ENCODE measurements around the gene DET1. TPM values are rescaled to one million over a fixed set of nuclear protein-coding genes. Genes with fewer than 3 reads are reported as not detected.
"Not testable (repeated sequence)": the region's sequence is repeated elsewhere in the genome, so short reads cannot be mapped to it uniquely, and the experiment has no call there.

DET1 gene
- total RNA-seq, 1 experiment from 2014 or later: 6.1 TPM

DNA sequence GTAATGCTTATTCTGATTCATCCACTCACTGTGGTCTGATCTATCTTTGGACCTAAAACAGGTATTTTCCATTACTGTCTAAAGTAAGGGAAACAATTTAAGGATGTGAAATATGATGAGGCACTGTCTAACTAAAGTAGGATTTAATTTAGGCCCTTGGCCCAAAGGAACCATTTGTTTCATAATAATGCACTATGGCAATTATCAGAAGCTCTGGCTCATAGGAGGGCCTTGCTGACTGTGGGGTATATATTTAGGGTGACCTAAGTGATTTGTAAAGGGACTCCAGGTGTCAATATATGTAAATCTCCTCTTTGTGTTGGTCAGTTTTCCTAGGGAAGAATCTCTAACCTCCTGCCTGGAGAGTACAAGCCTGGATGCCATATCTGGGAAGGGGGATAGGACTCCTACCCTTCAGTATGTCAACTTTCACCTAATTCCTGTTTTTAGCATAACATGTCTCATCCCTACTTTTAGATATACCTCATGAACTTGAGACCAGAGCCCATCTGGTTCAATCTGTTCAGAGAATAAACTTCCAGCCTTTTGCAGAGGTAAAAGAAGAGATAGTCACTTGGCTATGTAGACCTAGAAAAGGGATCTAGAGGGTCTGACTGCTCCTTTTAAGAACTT lies 20.1 kb downstream of the DET1 start (continued):
- TF ChIP-seq, protein P1, sequence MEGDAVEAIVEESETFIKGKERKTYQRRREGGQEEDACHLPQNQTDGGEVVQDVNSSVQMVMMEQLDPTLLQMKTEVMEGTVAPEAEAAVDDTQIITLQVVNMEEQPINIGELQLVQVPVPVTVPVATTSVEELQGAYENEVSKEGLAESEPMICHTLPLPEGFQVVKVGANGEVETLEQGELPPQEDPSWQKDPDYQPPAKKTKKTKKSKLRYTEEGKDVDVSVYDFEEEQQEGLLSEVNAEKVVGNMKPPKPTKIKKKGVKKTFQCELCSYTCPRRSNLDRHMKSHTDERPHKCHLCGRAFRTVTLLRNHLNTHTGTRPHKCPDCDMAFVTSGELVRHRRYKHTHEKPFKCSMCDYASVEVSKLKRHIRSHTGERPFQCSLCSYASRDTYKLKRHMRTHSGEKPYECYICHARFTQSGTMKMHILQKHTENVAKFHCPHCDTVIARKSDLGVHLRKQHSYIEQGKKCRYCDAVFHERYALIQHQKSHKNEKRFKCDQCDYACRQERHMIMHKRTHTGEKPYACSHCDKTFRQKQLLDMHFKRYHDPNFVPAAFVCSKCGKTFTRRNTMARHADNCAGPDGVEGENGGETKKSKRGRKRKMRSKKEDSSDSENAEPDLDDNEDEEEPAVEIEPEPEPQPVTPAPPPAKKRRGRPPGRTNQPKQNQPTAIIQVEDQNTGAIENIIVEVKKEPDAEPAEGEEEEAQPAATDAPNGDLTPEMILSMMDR (IDR thresholded peaks at IDR 0.05): no peak
- TF ChIP-seq ZNF232 (CRISPR knock-in tag; IDR thresholded peaks at IDR 0.05) (no peak), CREB1 (CRISPR knock-in tag; IDR thresholded peaks at IDR 0.05) (no peak), ZNF396 (CRISPR knock-in tag; IDR thresholded peaks at IDR 0.05; ENCODE audit: borderline replicate concordance) (no peak), EMX1 (CRISPR knock-in tag; IDR thresholded peaks at IDR 0.05) (no peak), ELF4 (CRISPR knock-in tag; IDR thresholded peaks at IDR 0.05; ENCODE audit: low read depth) (no peak)
- TF ChIP-seq, protein P2, sequence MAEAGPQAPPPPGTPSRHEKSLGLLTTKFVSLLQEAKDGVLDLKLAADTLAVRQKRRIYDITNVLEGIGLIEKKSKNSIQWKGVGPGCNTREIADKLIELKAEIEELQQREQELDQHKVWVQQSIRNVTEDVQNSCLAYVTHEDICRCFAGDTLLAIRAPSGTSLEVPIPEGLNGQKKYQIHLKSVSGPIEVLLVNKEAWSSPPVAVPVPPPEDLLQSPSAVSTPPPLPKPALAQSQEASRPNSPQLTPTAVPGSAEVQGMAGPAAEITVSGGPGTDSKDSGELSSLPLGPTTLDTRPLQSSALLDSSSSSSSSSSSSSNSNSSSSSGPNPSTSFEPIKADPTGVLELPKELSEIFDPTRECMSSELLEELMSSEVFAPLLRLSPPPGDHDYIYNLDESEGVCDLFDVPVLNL (CRISPR knock-in tag; IDR thresholded peaks at IDR 0.05; ENCODE audit: borderline replicate concordance, low read depth): no peak
- TF ChIP-seq, protein P3, sequence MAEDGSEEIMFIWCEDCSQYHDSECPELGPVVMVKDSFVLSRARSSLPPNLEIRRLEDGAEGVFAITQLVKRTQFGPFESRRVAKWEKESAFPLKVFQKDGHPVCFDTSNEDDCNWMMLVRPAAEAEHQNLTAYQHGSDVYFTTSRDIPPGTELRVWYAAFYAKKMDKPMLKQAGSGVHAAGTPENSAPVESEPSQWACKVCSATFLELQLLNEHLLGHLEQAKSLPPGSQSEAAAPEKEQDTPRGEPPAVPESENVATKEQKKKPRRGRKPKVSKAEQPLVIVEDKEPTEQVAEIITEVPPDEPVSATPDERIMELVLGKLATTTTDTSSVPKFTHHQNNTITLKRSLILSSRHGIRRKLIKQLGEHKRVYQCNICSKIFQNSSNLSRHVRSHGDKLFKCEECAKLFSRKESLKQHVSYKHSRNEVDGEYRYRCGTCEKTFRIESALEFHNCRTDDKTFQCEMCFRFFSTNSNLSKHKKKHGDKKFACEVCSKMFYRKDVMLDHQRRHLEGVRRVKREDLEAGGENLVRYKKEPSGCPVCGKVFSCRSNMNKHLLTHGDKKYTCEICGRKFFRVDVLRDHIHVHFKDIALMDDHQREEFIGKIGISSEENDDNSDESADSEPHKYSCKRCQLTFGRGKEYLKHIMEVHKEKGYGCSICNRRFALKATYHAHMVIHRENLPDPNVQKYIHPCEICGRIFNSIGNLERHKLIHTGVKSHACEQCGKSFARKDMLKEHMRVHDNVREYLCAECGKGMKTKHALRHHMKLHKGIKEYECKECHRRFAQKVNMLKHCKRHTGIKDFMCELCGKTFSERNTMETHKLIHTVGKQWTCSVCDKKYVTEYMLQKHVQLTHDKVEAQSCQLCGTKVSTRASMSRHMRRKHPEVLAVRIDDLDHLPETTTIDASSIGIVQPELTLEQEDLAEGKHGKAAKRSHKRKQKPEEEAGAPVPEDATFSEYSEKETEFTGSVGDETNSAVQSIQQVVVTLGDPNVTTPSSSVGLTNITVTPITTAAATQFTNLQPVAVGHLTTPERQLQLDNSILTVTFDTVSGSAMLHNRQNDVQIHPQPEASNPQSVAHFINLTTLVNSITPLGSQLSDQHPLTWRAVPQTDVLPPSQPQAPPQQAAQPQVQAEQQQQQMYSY (CRISPR knock-in tag; IDR thresholded peaks at IDR 0.05): no peak

DNA sequence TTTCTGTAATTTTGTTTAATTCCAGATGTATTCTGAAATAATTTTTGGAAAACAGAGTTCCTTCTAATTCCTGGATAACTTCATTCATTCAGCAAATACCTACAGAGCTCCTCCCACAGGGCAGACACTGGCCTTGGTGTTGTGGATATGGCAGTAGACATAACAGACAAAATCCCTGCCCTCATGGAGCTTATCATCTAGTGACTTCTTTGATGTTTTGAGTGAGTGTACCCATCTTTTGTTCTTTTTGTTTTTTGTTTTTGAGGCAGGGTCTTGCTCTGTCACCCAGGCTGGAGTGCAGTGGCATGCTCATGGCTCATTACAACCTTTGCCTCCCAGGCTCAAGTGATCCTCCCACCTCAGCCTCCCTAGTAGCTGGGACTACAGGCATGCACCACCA lies 21.1 kb downstream of the DET1 start:
- POLR2A ChIA-PET: interaction anchor here (0.7 kb wide), 1 partner anchor 13 kb away, joined by 4 read pairs; no protein-coding TSS in a partner anchor
- TF ChIP-seq FOXP1 (CRISPR knock-in tag; IDR thresholded peaks at IDR 0.05; ENCODE audit: borderline replicate concordance) (no peak), NFE2L1 (CRISPR knock-in tag; IDR thresholded peaks at IDR 0.05) (no peak), GABPB1 (CRISPR knock-in tag; IDR thresholded peaks at IDR 0.05) (no peak), ZNF138 (CRISPR knock-in tag; conservative IDR thresholded peaks at IDR 0.05) (no peak), PRRX2 (CRISPR knock-in tag; IDR thresholded peaks at IDR 0.05) (no peak)
- H3K36me3 Mint-ChIP-seq: peaks cover 49% of the 10 kb centered on the region
- peaks cover 18% of the 10 kb centered on the region; the same call in 1 of the 2 replicates for H3K9me3 Mint-ChIP-seq
- DNase-seq (ENCODE audit: low spot score) (no peak), ATAC-seq (no peak)
- H3K4me1 Mint-ChIP-seq: no peaks in the 10 kb centered on the region
- H3K4me3 Mint-ChIP-seq: no peak overlapping the region
- CTCF ChIA-PET: no interaction called here
- H3K27me3 Mint-ChIP-seq (ENCODE audit: low read depth): no peaks in the 10 kb centered on the region; the same call in 1 of the 2 replicates
- no peak overlapping the region for H3K27ac Mint-ChIP-seq

DNA sequence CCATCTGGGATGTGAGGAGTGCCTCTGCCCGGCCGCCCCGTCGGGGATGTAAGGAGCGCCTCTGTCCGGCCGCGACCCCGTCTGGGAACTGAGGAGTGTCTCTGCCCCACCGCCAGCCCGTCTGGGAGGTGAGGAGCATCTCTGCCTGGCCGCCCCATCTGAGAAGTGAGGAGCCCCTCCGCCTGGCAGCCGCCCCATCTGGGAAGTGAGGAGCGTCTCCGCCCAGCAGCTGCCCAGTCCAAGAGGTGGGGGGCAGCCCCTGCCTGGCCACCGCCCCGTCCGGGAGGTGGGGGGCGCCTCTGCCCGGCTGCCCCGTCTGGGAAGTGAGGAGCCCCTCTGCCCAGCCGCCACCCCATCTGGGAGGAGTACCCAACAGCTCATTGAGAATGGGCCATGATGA lies 22.4 kb downstream of the DET1 start:
- H3K4me1 Mint-ChIP-seq; H3K4me3 Mint-ChIP-seq; POLR2A ChIA-PET; ATAC-seq; CTCF ChIA-PET; H3K27me3 Mint-ChIP-seq (ENCODE audit: low read depth); H3K27ac Mint-ChIP-seq; DNase-seq (ENCODE audit: low spot score): not testable (repeated sequence)
- H3K9me3 Mint-ChIP-seq: peaks cover 18% of the 10 kb centered on the region; the same call in 1 of the 2 replicates
- H3K36me3 Mint-ChIP-seq: peaks cover 43% of the 10 kb centered on the region

DNA sequence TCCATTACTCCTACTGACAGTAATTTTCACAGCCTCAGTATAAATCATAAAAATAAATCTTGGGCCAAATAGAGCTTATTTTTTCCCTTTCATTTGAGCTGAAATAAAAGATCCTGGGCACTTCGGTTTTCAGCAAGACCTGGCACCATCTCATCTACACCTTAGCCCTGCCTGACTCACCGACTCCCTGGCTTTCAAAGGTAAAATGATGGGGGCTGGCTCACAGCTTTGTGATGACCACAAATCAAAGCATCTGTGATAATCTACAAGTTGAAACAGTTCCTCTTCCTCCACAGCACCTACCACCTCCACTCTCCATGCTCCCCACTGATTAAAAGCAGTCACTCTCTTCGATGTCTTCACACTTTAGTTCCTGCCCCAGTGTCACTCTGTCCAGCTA lies 27.6 kb downstream of the DET1 start:
- TF ChIP-seq ZNF423 (CRISPR knock-in tag; IDR thresholded peaks at IDR 0.05) (no peak), FOXK1 (CRISPR knock-in tag; IDR thresholded peaks at IDR 0.05) (no peak), HMGA2 (CRISPR knock-in tag; IDR thresholded peaks at IDR 0.05) (no peak), CBFB (CRISPR knock-in tag; IDR thresholded peaks at IDR 0.05; ENCODE audit: low read depth) (no peak), SP1 (CRISPR knock-in tag; conservative IDR thresholded peaks at IDR 0.05) (no peak), MXD4 (CRISPR knock-in tag; IDR thresholded peaks at IDR 0.05; ENCODE audit: borderline replicate concordance) (no peak), ZNF671 (CRISPR knock-in tag; IDR thresholded peaks at IDR 0.05) (no peak)
- TF ChIP-seq, protein P1 (IDR thresholded peaks at IDR 0.05): no peak
- TF ChIP-seq, protein P4, sequence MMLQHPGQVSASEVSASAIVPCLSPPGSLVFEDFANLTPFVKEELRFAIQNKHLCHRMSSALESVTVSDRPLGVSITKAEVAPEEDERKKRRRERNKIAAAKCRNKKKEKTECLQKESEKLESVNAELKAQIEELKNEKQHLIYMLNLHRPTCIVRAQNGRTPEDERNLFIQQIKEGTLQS (CRISPR knock-in tag; conservative IDR thresholded peaks at IDR 0.05): no peak
- TF ChIP-seq, protein P5, sequence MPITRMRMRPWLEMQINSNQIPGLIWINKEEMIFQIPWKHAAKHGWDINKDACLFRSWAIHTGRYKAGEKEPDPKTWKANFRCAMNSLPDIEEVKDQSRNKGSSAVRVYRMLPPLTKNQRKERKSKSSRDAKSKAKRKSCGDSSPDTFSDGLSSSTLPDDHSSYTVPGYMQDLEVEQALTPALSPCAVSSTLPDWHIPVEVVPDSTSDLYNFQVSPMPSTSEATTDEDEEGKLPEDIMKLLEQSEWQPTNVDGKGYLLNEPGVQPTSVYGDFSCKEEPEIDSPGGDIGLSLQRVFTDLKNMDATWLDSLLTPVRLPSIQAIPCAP (CRISPR knock-in tag; IDR thresholded peaks at IDR 0.05): no peak
- POLR2A ChIA-PET: no interaction called here
- DNase-seq (ENCODE audit: low spot score) (no peak), ATAC-seq (no peak)
- H3K27ac Mint-ChIP-seq: no peak overlapping the region
- CTCF ChIA-PET: no interaction called here
- H3K4me1 Mint-ChIP-seq: no peaks in the 10 kb centered on the region
- peaks cover 16% of the 10 kb centered on the region for H3K36me3 Mint-ChIP-seq
- H3K9me3 Mint-ChIP-seq: peaks cover 7% of the 10 kb centered on the region; the same call in 1 of the 2 replicates
- no peak overlapping the region for H3K4me3 Mint-ChIP-seq
- H3K27me3 Mint-ChIP-seq (ENCODE audit: low read depth): no peaks in the 10 kb centered on the region; the same call in 1 of the 2 replicates
